GM12864 (cell line): ENCODE data around the gene MRPL4.
A peak's percentile ranks its signal among the peaks of the same experiment; 100 is the strongest.
"Not testable (repeated sequence)": the region's sequence is repeated elsewhere in the genome, so short reads cannot be mapped to it uniquely, and the experiment has no call there.

ENCODE experiments used
- DNase-seq: peaks from one replicate; pipeline ENCODE4 v3.0.0-alpha.2; 2011; ENCODE audit warnings: low read depth
- H3K4me3 ChIP-seq: 2 replicates; pipeline ENCODE4 v1.5.1; 2011; ENCODE audit warnings: mild to moderate bottlenecking, low read depth, low read length, control low read depth
- TF ChIP-seq, protein P1 (sequence below): IDR thresholded peaks from 2 replicates; pipeline ENCODE4 v1.5.1; 2011; ENCODE audit warnings: low read depth, mild to moderate bottlenecking, moderate library complexity, low read length, control low read depth, inconsistent platforms; ENCODE audit errors: missing control alignments

MRPL4 gene

GRCh38 chr19:10270616-10271394, 18.8 kb downstream of the MRPL4 start, which contains the start of gene ICAM1:
Gene ICAM1 (plus strand): TSS chr19:10271120. CDS start chr19:10271160, 40 bp downstream.
- TF ChIP-seq, protein P1, sequence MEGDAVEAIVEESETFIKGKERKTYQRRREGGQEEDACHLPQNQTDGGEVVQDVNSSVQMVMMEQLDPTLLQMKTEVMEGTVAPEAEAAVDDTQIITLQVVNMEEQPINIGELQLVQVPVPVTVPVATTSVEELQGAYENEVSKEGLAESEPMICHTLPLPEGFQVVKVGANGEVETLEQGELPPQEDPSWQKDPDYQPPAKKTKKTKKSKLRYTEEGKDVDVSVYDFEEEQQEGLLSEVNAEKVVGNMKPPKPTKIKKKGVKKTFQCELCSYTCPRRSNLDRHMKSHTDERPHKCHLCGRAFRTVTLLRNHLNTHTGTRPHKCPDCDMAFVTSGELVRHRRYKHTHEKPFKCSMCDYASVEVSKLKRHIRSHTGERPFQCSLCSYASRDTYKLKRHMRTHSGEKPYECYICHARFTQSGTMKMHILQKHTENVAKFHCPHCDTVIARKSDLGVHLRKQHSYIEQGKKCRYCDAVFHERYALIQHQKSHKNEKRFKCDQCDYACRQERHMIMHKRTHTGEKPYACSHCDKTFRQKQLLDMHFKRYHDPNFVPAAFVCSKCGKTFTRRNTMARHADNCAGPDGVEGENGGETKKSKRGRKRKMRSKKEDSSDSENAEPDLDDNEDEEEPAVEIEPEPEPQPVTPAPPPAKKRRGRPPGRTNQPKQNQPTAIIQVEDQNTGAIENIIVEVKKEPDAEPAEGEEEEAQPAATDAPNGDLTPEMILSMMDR: peak; percentile 17
- H3K4me3 ChIP-seq: peak within 1 kb of the TSS; percentile 78
- peak; percentile 67 for DNase-seq

DNA sequence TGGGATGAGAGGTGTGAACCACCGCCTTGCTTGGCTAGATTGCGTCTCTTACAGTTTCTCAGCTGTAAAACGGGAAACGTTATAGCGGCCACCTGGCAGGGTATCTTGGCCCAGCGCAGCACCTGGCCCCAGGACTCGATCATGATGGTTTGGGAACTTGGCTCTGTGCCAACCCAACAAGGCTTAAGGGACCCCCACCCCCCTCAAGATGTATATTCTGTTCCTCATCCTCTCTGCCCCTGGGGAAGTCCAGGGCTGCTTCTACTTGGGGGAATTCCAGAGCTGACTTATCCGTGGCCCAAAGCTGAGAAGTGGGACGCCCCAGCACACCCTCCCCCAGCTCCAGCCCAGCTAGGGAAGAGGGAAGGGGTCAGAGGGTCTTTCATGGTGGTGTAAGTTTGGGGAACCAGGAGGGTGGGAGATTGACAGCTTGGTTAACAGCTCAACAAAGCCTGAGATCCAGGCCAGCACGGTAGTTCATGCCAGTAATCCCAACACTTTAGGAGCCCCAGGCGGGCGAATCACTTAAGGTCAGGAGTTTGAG, 19.6 kb downstream of the MRPL4 start:
- H3K4me3 ChIP-seq: peak overlapping the region; percentile 78
- peak; percentile 70 for DNase-seq
- TF ChIP-seq, protein P1: no peak

DNA sequence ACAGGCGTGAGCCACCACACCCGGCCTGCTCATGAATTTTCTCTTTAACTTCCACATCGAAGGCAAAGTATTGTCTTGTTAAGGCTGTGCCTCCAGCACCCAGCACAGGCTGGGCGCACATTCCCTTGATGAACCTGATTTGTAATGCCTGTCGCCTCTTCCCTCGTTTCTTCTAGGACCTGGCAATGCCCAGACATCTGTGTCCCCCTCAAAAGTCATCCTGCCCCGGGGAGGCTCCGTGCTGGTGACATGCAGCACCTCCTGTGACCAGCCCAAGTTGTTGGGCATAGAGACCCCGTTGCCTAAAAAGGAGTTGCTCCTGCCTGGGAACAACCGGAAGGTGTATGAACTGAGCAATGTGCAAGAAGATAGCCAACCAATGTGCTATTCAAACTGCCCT, 22.6 kb downstream of the MRPL4 start:
- DNase-seq: no peak
- peak overlapping the region; percentile 78 for H3K4me3 ChIP-seq
- TF ChIP-seq, protein P1: no peak

GRCh38 chr19:10277795-10278589, 26.0 kb downstream of the MRPL4 start:
- no peak overlapping the region for H3K4me3 ChIP-seq
- no peak for DNase-seq
- TF ChIP-seq, protein P1: no peak

GRCh38 chr19:10278935-10279334, 26.9 kb downstream of the MRPL4 start:
- no peak overlapping the region for H3K4me3 ChIP-seq
- TF ChIP-seq, protein P1: no peak

DNA sequence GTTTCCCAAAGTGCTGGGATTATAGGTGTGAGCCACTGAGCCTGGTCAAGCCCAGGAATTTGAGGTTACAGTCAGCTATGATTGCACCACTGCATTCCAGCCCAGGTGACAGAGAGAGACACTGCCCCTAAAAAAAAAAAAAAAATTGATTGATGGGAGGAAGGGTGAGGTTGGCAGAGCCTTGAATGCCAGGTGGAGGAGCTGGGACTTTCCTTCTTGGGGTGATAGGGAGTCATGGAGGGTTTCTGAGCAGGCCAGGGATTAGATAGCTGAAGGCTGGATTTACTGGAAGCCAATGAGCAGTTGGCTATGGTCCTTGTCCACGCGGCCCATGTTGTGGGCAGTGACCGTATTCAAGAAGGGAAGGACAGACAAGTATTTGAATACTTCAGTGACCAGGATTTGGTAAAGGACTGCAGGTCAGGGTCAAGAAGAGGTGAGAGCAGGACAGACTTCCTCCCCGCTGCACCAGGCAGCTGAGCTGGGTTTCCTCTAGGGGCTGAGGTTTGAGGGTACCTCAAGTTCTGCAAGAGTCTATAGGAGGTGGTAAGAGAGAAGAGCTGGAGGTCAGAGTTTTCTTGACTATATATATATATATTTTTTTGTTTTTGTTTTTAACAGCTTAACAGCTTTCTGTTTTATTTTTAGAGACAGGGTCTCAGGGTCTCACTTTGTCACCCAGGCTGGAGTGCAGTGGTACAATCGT, 27.9 kb downstream of the MRPL4 start:
- H3K4me3 ChIP-seq: no peak overlapping the region
- TF ChIP-seq, protein P1: no peak
- no peak for DNase-seq

More at GRCh38 chr19:10278935-10279334, 26.9 kb downstream of the MRPL4 start:
- DNase-seq: no peak

- not testable (repeated sequence) for DNase-seq, H3K4me3 ChIP-seq
These were observed 30.0 kb downstream of the MRPL4 start for GRCh38 chr19:10282043-10282442.
